ENCODE measurements around the gene MBOAT2. TPM values are rescaled to one million over a fixed set of nuclear protein-coding genes. Genes with fewer than 3 reads are reported as not detected.
A peak's percentile ranks its signal among the peaks of the same experiment; 100 is the strongest.

The MBOAT2 gene
- total and polyA plus RNA-seq, 2 experiments from 2014 or later = 87.4 to 103 TPM

- H3K27me3 ChIP-seq (replicated peaks; ENCODE audit: insufficient read depth) = no peaks in the 10 kb centered on the region
- H4K20me1 ChIP-seq (ENCODE audit: insufficient read depth) = no peaks in the 10 kb centered on the region
- H3K4me2 ChIP-seq (ENCODE audit: unreplicated experiment) = no peak overlapping the region
- in situ Hi-C loops (cut with MboI) = no loop called here
- DNase-seq = no peak
- no peaks in the 10 kb centered on the region for H3F3A ChIP-seq (ENCODE audit: insufficient read depth)
- no peaks in the 10 kb centered on the region for H3K9me2 ChIP-seq (ENCODE audit: insufficient read depth)
- TF ChIP-seq EZH2 (IDR thresholded peaks at IDR 0.05; ENCODE audit: insufficient read depth, poor library complexity, severe bottlenecking) (no peak), EZH2phosphoT487 (IDR thresholded peaks at IDR 0.05; ENCODE audit: insufficient read depth, low read depth) (no peak)
- H3K9me3 ChIP-seq (ENCODE audit: low read depth) = no peaks in the 10 kb centered on the region
- H2AFZ ChIP-seq = no peak overlapping the region
- no peak overlapping the region for H3K27ac ChIP-seq
- WGBS, 2 experiments (ENCODE audit: low coverage in 1 of 2, low lambda C conversion rate in 2 of 2, missing lambda C conversion rate in 2 of 2) = 93 to 97% methylated on average over 6 of the region's 6 CpGs
- H3K36me3 ChIP-seq (ENCODE audit: low read depth) = no peaks in the 10 kb centered on the region
- H3K4me1 ChIP-seq (ENCODE audit: insufficient read depth) = no peaks in the 10 kb centered on the region
- no peaks in the 10 kb centered on the region for H3K79me2 ChIP-seq (ENCODE audit: insufficient read depth)
- no peak overlapping the region for H3K4me3 ChIP-seq
- H3K9ac ChIP-seq = no peak overlapping the region
Observed at GRCh38 chr2:9017411-9017810, 13.9 kb upstream of the MBOAT2 start.

- no peak overlapping the region for H3K9ac ChIP-seq
Observed at GRCh38 chr2:9015998-9016397, 12.5 kb upstream of the MBOAT2 start.

GRCh38 chr2:9013403-9013802, 9.9 kb upstream of the MBOAT2 start:
- Histone ChIP-seq H3K4me3 (no peak overlapping the region), H3K36me3 (ENCODE audit: low read depth) (no peaks in the 10 kb centered on the region), H3F3A (ENCODE audit: insufficient read depth) (peaks cover 10% of the 10 kb centered on the region), H4K20me1 (ENCODE audit: insufficient read depth) (no peaks in the 10 kb centered on the region), H3K27me3 (replicated peaks; ENCODE audit: insufficient read depth) (no peaks in the 10 kb centered on the region), H3K4me1 (ENCODE audit: insufficient read depth) (peaks cover 15% of the 10 kb centered on the region), H2AFZ (no peak overlapping the region), H3K9me3 (ENCODE audit: low read depth) (no peaks in the 10 kb centered on the region), H3K27ac (no peak overlapping the region), H3K9me2 (ENCODE audit: insufficient read depth) (no peaks in the 10 kb centered on the region), H3K9ac (no peak overlapping the region), H3K79me2 (ENCODE audit: insufficient read depth) (no peaks in the 10 kb centered on the region), H3K4me2 (ENCODE audit: unreplicated experiment) (no peak overlapping the region)
- in situ Hi-C loops (cut with MboI) = no loop called here
- no peak for TF ChIP-seq EZH2phosphoT487 (IDR thresholded peaks at IDR 0.05; ENCODE audit: insufficient read depth, low read depth)
- TF ChIP-seq EZH2 (IDR thresholded peaks at IDR 0.05; ENCODE audit: insufficient read depth, poor library complexity, severe bottlenecking) = no peak
- no peak for DNase-seq
- WGBS, 2 experiments (ENCODE audit: low coverage in 1 of 2, low lambda C conversion rate in 2 of 2, missing lambda C conversion rate in 2 of 2) = 100% methylated on average over 1 of the region's 1 CpG

More at GRCh38 chr2:9015998-9016397, 12.5 kb upstream of the MBOAT2 start:
- Histone ChIP-seq H3F3A (ENCODE audit: insufficient read depth) (no peaks in the 10 kb centered on the region), H4K20me1 (ENCODE audit: insufficient read depth) (no peaks in the 10 kb centered on the region), H2AFZ (no peak overlapping the region), H3K4me3 (no peak overlapping the region), H3K4me2 (ENCODE audit: unreplicated experiment) (no peak overlapping the region), H3K36me3 (ENCODE audit: low read depth) (no peaks in the 10 kb centered on the region), H3K4me1 (ENCODE audit: insufficient read depth) (peaks cover 2% of the 10 kb centered on the region; the same call in 1 of the 2 replicates), H3K79me2 (ENCODE audit: insufficient read depth) (no peaks in the 10 kb centered on the region), H3K9me2 (ENCODE audit: insufficient read depth) (no peaks in the 10 kb centered on the region), H3K9me3 (ENCODE audit: low read depth) (no peaks in the 10 kb centered on the region), H3K27me3 (replicated peaks; ENCODE audit: insufficient read depth) (no peaks in the 10 kb centered on the region), H3K27ac (no peak overlapping the region)
- in situ Hi-C loops (cut with MboI) = no loop called here
- TF ChIP-seq EZH2 (IDR thresholded peaks at IDR 0.05; ENCODE audit: insufficient read depth, poor library complexity, severe bottlenecking) = no peak
- no peak for TF ChIP-seq EZH2phosphoT487 (IDR thresholded peaks at IDR 0.05; ENCODE audit: insufficient read depth, low read depth)
- 82 to 89% methylated on average over 3 of the region's 3 CpGs for WGBS, 2 experiments (ENCODE audit: low coverage in 1 of 2, low lambda C conversion rate in 2 of 2, missing lambda C conversion rate in 2 of 2)
- DNase-seq = no peak

- H3K27me3 ChIP-seq (replicated peaks; ENCODE audit: insufficient read depth) = no peaks in the 10 kb centered on the region
- no peaks in the 10 kb centered on the region for H3K36me3 ChIP-seq (ENCODE audit: low read depth)
- H3K4me2 ChIP-seq (ENCODE audit: unreplicated experiment) = no peak overlapping the region
- H3K79me2 ChIP-seq (ENCODE audit: insufficient read depth) = no peaks in the 10 kb centered on the region
- H2AFZ ChIP-seq = no peak overlapping the region
- peaks cover 17% of the 10 kb centered on the region for H3F3A ChIP-seq (ENCODE audit: insufficient read depth)
- H3K9ac ChIP-seq = no peak overlapping the region
- H3K4me1 ChIP-seq (ENCODE audit: insufficient read depth) = peaks cover 15% of the 10 kb centered on the region
- no peaks in the 10 kb centered on the region for H3K9me3 ChIP-seq (ENCODE audit: low read depth)
- WGBS, 2 experiments (ENCODE audit: low coverage in 1 of 2, low lambda C conversion rate in 2 of 2, missing lambda C conversion rate in 2 of 2) = 87 to 96% methylated on average over 1 of the region's 1 CpG
- no peak overlapping the region for H3K27ac ChIP-seq
- H4K20me1 ChIP-seq (ENCODE audit: insufficient read depth) = no peaks in the 10 kb centered on the region
- no peak for TF ChIP-seq EZH2phosphoT487 (IDR thresholded peaks at IDR 0.05; ENCODE audit: insufficient read depth, low read depth)
- TF ChIP-seq EZH2 (IDR thresholded peaks at IDR 0.05; ENCODE audit: insufficient read depth, poor library complexity, severe bottlenecking) = no peak
- H3K9me2 ChIP-seq (ENCODE audit: insufficient read depth) = no peaks in the 10 kb centered on the region
- no peak overlapping the region for H3K4me3 ChIP-seq
- DNase-seq = peak; percentile 64
- in situ Hi-C loops (cut with MboI) = no loop called here
Observed at GRCh38 chr2:9010866-9011265, 7.4 kb upstream of the MBOAT2 start.
